ENCODE measurements around the gene KLF14.
"Not testable (repeated sequence)": the region's sequence is repeated elsewhere in the genome, so short reads cannot be mapped to it uniquely, and the experiment has no call there.

KLF14 gene

DNA sequence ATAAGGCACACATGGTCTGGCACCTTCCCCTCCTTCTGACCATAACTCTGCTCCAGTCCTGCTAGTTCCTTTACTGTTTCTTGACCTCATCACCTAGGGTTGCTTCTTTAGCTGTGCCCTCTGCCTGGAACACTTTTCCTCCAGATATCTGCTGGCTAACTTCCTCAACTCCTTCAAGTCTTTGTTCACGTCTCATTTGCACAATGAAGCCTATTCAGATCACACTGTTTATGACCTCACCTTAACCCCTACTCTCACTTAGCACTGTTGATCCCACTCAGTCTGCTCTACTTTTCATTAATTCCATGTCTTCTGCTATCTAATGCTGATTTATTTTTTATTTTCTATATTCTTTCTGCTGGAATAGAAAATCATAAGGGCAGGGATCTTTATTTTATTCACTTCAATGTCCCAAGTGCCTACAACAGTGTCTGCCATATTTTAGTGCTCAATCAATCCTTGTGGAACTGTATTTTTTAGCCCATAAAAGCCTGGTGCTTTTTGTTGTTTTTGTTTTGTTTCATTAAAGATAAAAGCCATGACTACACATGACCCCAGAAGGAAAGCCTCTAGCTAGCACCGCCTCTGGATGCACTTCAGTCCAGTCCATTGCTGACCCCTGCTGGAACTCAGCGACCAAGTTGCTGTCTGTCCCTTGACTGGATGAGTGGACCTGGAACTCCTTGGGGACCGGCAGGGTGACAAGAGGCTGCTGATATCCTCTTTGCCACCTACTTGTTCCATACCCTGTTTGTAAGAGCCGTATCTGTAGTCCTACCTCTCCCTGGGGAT is 12.3 kb downstream of the KLF14 start:
- FAIRE-seq = no peak
- DNase-seq (ENCODE audit: low spot score) = peak; percentile 17

- DNase-seq (ENCODE audit: low spot score) (no peak), FAIRE-seq (no peak)
Observed at GRCh38 chr7:130719541-130719940, 14.5 kb downstream of the KLF14 start.

DNA sequence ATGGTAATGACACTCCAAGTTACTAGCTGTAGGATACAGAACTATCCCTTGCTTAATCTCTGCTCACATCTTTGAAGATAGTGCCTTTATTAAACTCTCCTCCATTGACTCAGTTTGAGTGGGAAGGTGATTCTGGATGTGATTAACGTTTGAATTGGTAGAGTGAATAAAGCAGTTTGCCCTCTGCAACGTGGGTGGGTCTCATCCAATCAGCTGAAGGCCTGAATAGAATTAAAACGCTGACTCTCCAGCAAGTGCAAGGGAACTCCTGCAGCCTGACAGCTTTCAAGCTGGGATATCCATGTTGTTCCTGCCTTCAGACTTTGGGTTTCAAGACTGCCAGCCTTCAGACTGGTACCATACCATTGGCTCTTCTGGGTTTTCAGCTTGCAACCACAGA is 21.6 kb downstream of the KLF14 start:
- FAIRE-seq (no peak), DNase-seq (ENCODE audit: low spot score) (no peak)

- DNase-seq (ENCODE audit: low spot score) (no peak), FAIRE-seq (no peak)
Observed at GRCh38 chr7:130708766-130709165, 25.2 kb downstream of the KLF14 start.

DNA sequence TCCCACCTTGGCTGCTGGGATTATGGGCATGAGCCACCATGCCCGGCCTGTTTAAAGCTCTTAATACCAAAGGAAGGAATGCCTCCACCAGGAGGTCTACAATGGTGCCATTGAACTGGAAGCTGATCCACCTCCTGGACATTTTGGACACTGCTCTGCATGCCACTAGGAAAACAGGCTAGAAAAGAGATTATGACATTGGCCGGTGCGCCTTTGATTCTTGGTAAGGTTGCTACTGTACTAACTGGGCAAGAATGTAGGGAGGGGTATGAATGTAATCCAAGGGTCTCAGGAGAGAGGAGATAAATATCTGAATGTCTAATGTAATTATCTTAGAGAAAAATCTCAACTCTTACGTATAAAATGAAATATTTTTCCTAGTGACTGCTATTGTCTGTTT is 26.0 kb downstream of the KLF14 start:
- FAIRE-seq = no peak
- DNase-seq (ENCODE audit: low spot score) = no peak

DNA sequence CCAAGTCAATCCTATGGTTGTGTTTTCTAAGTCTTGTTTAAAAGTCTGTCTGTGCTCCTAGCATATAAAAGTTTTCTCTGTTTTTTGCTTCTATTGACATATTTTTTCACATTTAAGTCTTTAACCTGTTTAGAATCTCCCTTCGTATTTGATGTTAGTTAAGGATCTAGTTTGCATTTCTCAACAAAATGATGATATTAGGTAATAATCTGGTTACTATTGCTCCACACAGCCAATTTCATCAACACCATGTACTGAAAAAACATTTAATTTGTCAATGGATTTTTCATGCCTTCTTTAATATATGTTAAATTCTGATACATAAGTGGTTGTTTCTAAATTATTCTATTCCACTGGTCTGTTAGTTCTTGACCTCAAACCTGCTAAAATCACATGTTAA is 30.2 kb downstream of the KLF14 start:
- DNase-seq (ENCODE audit: low spot score) (no peak), FAIRE-seq (no peak)

DNA sequence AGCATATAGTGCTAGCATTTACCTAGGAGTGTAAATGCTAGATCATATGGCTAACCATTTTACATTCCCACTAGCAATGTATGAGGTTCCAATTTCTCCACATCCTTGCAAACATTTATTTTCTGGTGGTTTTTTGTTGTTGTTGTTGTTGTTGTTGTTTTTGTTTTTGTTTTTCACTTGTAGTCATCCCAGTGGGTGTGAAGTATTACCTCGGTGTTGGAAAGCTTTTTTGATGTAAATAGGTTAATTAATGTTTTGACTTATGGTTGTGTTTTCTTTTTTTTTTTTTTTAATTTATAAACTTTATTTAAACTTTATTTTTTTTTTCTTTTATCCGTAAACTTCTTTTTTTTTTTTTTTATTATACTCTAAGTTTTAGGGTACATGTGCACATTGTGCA is 32.4 kb downstream of the KLF14 start:
- FAIRE-seq = no peak
- no peak for DNase-seq (ENCODE audit: low spot score)

GRCh38 chr7:130700760-130701159 is 33.2 kb downstream of the KLF14 start:
- no peak for FAIRE-seq
- no peak for DNase-seq (ENCODE audit: low spot score)

GRCh38 chr7:130699686-130700085 is 34.3 kb downstream of the KLF14 start:
- FAIRE-seq (no peak), DNase-seq (ENCODE audit: low spot score) (no peak)

GRCh38 chr7:130697820-130698219 is 36.2 kb downstream of the KLF14 start:
- FAIRE-seq = no peak

DNA sequence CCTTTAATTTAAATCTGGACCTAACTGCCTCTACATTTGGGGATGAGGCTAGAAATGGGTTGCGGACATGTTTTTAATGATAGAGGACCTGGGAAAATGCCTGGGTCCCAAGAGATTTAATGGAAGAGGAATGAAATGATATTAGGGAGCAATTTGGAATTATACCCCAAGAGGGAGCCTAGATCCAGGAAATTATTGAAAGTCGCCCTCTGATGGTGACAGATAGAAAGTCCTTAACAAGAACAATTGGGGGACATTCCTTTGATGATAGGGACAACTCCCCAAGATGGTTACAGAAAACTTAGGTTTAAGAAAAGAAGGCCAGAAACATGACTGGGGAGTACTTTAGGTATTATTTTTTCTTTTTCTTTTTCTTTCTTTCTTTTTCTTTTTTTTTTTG is 38.2 kb downstream of the KLF14 start:
- FAIRE-seq = no peak

More at GRCh38 chr7:130697820-130698219, 36.2 kb downstream of the KLF14 start:
- DNase-seq (ENCODE audit: low spot score) = no peak

GRCh38 chr7:130692396-130692795 is 41.6 kb downstream of the KLF14 start:
- FAIRE-seq; DNase-seq (ENCODE audit: low spot score): not testable (repeated sequence)

More for the DNA sequence above, 38.2 kb downstream of the KLF14 start:
- DNase-seq (ENCODE audit: low spot score) = peak; percentile 12

DNA sequence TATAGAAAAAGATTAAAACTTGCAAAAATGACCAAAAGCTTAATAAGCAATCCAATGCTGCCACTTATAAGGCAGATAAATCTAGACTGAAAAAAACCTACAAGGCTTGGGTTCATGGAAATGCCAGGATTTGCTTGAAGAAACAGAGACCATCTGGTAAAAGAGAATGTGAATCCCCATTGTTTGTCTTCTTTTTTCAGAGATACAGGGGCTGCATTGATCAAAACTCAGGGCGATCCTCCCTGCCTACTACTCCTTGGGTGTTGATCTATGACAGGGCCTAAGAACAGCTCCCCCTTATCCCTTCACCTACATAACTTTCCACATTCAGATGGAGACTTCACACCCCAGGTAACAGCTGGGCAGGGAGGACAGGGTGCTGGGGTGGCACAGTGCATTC is 44.3 kb downstream of the KLF14 start:
- FAIRE-seq = no peak
- DNase-seq (ENCODE audit: low spot score) = no peak

DNA sequence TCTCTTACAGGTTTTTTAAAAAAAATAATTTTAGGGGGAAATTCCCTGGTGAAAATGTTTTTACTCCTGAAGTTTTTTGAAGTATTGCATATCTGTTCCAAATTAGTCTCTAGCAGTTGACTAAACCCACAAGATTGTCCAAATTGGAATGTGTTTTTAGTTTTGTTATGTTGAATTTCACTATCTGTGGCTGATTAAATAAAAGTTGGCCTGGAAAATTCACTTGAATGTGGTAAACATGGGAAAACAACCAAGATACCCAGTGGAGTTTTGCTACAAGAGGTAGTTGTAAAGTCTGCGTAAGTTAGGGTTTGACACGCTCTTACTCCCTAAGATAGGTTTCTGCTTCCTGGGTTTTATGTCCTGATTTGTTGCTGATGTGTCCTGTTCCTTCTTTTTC is 51.0 kb downstream of the KLF14 start:
- no peak for FAIRE-seq
- DNase-seq (ENCODE audit: low spot score) = no peak

Measured in urothelium cell line (cell line).